Measurements from ENCODE around the gene THSD4.
"Not testable (repeated sequence)": the region's sequence is repeated elsewhere in the genome, so short reads cannot be mapped to it uniquely, and the experiment has no call there.

THSD4 gene

DNA sequence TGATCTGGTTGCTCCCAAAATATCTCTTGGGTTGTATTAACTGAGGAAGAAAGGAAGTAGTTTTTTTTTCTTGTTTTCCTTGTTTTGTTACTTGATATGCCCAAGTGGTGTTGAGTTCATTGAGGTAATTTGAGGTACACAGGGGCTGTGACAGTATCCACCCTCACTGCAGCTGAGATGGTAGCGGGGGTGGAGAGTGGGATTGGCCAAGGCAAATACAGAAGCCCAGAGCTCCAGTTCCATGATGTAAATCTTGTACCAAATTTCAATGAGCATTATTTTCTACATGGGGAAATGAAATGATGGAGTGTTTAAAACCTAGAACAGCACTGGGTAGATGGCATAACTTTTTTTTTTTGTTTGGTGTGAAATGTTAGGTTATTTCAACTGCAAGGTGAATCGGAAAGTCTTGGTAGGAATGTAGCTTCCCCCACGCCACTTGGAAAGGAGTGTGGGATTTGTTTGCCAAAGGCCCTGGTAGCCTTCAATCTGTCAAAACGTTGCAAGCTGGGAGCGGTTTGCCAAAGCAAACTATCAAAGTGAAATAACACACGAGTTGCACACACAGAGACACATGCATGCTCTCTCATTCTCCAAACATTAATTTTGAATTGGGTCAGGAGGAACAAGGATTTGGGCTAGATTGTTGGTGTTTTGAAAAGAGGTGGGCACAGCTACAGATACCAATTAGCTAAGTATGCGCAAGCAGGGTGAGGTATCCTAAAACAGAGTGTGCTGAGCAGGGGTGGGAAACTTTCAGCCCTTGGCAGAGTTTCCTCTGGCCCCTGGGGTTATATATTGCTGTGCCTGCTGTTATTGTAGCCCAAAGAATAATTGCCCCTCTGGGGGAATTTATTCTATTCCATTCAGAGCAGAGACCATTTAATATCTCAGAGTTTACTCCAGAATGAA, 34.6 kb downstream of the THSD4 start:
- DNase-seq (ENCODE audit: low read depth in 2 of 2) = no peak

DNA sequence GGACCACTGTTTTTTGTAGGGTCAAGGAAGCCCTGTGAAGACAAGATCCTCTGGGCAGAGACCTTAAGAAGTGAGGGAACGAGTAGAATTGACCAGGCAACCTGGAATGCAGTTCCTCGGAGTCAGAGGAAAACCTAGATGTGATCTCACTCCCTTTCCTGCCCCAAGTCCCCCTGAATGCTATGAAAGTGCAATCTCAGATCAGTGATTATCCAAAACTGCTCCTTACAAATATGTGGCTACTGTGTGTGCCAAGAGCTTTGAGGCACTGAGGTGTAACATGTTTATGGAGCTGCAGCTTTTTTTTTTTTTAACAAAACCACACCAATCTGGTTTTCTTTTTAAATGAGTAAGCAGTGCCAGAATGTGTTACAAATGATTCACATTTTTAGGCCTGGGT, 35.8 kb downstream of the THSD4 start:
- DNase-seq (ENCODE audit: low read depth in 2 of 2) = no peak

DNA sequence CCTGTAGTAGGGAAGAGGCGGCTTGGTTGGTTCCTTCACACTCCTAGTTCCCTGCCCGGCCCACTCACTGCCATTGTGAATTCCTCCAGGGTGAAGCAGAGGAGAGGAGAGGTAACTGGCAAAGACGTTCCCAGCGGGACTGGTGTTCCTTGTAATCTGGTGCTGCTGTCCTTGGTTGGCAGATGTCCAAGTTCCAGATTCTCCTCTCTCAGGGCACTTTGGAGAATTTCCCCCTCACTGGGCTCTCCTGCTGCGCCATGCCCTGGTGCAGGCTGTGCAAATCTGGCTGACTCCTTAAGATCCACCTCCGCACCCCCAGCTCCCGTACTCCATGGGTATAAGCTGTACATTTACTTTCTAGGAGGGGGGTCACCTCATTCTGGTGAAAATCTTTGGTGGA, 37.3 kb downstream of the THSD4 start:
- no peak for DNase-seq (ENCODE audit: low read depth in 2 of 2)

DNA sequence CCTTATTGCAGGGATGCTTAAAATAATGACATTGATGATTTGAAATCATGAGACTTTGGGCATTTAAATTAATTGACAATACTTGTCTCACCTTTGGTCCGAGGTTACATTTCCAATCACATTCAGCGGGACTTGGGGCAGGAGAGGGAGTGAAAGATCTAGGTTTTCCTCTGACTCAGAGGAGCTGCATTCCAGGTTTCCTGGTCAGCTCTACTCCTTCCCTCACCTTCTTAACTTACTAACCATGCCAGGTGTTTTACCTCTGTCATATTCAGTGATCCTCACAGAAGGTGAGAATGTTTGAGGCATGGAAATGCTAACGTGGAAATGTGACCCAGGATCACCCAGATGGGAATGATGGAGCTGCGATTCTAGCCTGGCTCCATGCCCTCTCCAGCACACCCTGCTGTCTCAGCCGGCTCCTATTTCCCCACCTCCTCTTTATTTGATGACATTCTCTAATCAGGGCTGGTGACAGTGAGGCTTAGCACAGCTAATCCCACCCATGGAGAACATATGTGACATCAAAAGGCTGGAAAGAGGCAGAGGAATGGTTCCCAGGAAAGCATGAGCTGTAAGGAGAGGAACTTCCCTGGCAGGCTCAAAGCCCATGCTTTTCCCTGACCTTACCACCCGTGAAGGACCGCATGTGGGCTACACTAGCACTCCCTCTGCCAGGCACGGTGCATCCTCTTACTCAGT, 38.7 kb downstream of the THSD4 start:
- no peak for DNase-seq (ENCODE audit: low read depth in 2 of 2)

DNA sequence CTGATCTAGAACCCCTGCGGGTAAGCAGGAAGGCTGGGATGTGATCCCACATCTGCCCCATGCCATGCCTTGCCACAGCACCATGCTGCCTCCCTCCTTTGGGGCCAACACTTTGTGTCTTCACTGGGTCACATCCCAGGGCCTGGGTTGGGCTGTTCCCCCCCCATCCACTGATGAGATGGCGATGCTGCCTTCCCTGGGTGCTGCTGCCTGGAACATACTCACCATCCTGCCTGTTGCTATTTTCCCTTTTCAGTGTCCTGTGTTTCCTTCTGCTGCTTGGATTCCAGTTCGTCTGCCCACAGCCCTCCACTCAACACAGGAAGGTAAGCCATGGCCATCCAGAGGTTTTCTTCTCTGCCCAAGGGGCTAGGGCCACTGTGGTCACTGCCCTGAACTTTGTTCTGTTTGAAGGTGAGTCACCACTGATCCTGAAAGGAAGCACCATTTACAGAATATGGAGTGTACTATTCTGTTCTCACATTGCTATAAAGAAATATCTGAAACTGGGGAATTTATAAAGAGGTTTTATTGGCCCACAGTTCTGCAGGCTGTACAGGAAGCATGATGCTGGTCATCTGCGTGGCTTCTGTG, 39.4 kb downstream of the THSD4 start:
- DNase-seq (ENCODE audit: low read depth in 2 of 2) = no peak

DNA sequence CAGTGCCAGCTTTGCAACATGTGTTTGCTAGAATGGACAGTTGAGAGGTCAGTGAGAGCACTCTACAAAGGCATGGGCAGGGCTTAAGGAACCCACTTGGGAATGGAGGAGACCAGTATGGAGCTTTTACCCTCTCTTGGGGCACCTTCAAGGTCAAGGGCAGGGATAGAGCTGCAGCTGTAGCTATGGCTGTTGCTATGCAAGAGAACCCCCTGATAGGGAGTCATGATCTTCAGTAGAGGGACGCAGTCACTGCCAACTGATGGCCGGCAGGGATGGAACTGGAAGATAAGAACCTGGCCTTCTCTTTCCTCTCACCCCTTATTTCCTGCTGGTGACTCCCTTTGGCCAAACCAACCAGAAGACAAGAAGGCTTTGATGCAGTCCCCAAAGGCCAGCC, 40.3 kb downstream of the THSD4 start:
- no peak for DNase-seq (ENCODE audit: low read depth in 2 of 2)

DNA sequence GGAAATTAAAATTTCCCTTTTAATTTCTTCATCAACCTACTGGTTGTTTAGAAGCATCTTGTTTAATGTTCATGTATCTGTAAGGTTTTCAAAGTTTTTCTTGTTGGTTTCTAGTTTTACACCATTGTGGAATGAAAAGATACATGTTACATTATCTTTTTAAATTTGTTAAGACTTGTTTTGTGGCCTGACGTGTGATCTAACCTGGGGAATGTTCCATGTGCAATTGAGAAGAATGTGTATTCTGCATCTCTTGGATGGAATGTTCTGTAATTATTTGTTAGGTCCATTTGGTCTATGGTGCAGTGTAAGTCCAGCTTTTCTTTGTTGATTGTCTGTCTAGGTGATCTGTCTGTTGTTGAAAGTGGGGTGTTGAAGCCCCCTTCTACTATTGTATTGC, 45.7 kb downstream of the THSD4 start:
- DNase-seq (ENCODE audit: low read depth in 2 of 2) = no peak

DNA sequence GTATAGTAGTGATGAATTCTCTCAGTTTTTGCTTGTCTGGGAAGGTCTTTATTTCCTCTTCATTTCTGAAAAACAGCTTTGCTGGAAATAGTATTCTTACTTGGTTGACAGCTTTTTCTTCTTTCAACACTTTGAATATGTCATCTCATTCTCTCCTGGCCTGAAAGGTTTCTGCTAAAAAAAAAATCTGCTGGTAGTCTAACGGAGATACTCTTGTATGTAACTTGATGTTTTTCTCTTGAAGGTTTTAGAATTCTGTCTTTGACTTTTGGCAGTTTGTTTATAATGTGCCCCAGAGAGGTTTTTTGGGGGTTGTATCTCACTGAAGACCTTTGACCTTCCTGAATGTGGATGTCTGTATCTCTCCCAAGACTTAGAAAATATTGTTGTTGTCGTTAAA, 47.0 kb downstream of the THSD4 start:
- no peak for DNase-seq (ENCODE audit: low read depth in 2 of 2)

DNA sequence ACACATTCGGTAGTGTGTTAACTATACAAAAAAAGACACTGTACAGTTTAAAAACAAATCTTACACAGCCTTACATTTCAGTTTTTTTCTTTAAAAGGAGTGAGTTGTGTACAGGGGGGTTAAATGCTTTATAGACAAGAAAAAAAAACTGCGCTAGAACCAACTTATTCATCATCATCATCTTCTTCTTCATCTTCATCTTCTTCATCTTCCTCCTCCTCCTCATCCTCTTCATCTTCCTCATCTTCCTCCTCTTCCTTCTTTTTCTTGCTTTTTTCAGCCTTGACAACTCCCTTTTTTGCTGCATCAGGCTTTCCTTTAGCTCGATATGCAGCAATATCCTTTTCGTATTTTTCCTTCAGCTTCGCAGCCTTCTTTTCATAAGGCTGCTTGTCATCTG, 49.3 kb downstream of the THSD4 start:
- not testable (repeated sequence) for DNase-seq (ENCODE audit: low read depth in 2 of 2)

DNA sequence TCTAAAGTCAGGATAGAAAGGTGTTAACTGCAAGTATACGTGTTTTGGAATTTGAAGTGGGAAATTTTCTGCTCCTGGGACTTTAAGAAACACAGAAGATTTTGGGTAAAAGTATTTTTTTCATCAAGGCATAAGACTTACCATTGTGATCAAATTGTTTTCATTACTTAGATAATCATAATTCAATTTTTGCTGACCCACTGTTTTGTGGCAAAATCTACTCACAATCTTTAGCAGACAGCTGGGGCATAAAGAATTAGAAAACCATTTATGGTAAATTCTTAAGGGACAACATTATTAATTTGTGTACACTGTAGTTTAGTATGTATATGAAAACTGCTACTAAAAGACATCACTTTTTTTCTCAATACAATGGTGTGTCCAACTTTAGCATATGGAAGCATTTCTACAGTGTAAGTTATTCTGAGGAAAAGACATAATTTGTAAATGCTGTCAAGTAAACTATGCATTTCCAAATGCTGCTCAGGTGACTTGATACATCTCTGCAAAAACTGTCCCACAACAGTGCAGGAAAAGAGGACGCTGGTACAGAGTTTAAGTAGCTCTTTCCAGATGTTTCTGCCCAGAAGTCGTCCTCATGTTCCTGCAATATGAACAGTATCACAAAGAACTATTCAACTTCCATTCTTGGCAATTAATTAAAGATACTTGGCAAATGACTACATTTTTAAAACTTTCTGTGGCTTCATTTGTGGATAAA, 52.3 kb downstream of the THSD4 start:
- DNase-seq (ENCODE audit: low read depth in 2 of 2) = no peak

DNA sequence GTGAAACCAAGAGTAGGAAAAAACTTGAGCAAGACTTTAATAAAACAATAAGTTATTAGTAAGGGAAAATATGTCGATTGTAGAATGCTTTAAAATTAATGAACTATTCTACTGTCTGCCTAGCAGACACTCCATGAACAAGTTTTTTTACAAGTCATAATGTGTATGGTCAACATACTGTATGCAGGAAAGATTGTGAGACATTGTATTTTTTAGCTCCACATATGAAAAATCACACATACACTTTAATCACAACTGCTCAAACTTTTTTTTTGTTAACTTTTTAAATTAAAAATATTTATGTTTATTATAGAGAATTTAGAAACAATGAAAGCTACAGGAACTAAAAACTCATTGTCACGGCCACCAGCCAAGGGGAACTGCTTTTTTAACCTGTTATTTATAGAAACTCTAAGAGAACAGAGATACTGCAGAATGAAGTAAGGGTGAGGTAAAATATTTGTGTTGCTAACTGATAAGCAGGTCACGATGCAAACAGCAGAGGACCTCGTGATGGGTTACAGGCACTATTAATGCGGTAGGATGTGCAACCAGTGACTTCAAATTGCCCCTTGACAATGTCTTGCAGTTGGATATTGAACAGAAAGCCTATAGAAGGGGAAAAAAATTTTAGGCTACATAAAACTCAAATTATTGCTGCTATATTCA, 53.0 kb downstream of the THSD4 start:
- no peak for DNase-seq (ENCODE audit: low read depth in 2 of 2)

DNA sequence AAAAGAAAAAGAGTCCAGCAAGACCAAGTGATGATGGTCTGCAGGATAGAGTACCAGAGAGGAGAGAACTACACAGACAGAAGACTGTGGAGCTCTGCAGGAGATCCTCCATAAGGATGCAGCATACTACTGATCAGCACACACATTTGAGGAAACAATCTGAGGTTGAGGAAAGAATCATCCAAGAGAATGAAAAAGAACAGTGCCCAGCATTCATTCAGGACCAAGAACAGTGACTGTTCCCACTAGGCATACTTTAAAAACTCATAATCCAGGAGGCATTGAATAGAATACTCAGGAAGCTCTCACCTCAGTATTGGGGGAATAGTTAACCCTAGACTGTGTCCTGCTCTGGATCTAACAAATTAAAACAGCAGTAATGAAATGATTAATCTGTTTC, 54.9 kb downstream of the THSD4 start:
- DNase-seq (ENCODE audit: low read depth in 2 of 2) = no peak

DNA sequence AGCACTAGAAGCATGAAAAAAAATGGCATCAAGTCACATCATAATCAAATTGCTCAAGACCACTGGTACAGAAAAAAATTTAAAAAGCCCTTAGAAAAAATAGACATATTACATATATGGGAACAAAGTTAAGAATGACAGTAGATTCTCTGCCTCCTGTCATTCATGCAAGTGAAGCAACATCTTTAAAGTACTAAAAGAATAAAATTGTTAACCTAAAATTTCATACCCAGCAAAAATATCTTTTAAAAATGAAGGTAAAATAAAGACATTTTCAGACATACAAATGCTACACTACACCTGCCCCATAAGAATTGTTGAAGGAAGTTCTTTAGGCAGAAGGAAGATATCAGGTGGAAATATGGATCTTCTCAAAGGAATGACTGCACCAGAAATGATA, 55.9 kb downstream of the THSD4 start:
- DNase-seq (ENCODE audit: low read depth in 2 of 2) = no peak

DNA sequence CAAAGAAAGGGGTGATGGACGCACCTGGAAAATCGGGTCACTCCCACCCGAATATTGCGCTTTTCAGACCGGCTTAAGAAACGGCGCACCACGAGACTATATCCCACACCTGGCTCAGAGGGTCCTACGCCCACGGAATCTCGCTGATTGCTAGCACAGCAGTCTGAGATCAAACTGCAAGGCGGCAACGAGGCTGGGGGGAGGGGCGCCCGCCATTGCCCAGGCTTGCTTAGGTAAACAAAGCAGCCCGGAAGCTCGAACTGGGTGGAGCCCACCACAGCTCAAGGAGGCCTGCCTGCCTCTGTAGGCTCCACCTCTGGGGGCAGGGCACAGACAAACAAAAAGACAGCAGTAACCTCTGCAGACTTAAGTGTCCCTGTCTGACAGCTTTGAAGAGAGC, 59.1 kb downstream of the THSD4 start:
- not testable (repeated sequence) for DNase-seq (ENCODE audit: low read depth in 2 of 2)

DNA sequence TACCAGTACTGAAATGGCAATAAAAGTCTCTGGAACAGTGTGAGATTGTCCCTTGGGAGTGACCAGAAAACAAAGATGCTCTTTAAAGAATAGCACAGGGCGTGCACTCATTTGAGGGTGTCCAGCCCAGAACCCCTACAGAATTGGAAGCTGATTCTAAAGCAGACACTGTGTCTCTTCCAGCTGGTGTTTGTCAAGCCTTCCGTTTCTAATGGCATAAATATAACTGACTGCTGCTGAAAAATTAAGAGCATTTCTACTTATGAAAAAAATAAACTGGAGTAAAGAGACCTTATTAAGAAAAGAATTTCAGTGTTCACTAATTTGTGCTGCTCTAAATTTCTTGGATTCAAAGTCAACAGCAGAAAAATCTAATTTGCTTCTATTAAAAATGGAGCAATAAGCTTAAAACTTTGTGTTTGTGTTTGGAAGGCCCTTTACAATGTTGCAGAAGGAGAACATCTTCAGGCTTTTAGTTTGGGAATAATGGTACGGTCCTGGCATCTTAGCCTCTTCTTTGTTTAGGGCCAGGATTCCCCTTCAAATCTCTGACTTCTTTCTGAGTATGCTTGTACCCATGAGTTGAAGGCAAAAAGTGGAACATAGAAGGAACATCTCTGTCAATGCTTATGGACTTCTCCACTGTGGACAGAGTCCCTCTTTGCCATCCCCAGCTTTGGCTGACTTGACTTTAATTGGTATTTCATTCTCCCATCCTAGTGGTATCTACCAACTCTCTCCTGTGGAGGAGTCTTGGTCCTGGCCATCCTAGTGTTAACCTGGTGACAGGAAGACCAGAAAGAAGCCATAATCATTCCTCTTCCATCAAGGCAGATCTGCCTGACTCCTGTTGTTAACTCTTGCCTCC, 65.9 kb downstream of the THSD4 start:
- DNase-seq (ENCODE audit: low read depth in 2 of 2) = no peak

DNA sequence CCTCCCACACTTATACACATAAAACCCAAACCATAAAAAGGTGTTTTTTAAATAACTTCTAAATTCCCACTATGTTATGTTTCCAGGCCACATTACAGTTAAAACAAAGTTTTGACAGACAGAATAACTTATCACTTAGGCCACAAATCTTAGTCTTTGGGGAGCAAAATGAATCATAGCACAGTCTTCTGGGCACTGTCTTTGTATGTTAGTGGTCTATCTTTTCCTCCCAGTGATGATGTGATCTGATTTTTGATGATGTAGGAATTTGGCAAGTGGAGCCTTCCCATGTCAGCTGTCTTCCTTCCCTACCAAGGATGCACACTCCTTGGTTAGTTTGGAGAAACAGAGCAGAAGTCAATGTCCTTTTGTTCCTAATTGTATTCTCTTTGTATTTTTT, 67.3 kb downstream of the THSD4 start:
- DNase-seq (ENCODE audit: low read depth in 2 of 2) = no peak

DNA sequence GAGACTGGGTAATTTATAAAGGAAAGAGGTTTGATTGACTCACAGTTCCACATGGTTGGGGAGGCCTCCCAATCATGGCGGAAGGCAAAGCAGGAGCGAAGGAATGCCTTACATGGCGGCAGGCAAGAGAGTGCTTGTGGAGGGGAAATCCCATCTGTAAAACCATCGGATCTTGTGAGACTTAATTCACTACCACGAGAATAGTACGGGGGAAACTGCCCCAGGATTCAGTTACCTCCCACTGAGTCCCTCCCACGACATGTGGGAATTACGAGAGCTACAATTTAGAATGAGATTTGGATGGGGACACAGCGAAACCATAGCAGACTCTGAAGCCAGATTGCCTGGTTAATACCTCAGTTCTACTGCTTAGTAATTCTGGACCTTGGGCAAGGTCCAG, 67.8 kb downstream of the THSD4 start:
- DNase-seq (ENCODE audit: low read depth in 2 of 2) = no peak

DNA sequence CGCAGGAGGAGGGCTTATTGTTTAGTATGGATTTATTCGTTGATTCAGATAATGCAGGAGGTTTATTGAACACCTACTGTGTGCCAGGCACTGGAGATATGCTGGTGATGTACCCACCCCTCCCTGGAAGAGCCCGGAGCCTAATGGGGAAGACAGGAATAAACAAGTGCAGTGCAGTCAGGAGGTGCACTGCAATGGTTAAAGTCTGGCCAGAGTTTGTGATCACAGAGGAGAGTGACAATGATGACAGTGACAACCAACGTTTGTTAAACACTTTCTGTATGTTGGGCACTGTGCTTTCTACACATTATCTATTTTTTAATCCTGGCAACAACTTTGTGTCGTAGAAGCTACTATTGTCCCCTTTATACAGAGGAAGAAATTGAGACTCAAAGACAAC, 70.4 kb downstream of the THSD4 start:
- DNase-seq (ENCODE audit: low read depth in 2 of 2) = no peak

DNA sequence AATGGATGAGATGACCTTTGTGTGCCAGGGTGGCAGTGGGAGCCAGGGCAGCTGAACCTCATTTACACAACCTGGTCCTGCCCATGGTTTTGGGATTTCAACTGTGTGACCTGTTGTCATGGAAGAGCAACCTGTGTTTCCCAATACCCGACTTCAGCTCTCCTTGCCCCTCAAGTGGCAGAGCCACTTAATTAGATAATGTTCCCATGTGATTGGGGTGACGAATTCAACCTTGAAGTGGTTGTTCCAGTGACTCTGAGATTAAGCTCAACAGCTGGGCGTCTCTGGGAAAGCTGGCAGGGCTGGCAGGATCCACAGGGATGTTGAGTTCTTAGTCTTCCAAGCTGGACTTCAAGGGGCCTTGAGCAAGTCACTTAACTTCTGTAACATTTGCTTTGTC, 71.0 kb downstream of the THSD4 start:
- no peak for DNase-seq (ENCODE audit: low read depth in 2 of 2)

DNA sequence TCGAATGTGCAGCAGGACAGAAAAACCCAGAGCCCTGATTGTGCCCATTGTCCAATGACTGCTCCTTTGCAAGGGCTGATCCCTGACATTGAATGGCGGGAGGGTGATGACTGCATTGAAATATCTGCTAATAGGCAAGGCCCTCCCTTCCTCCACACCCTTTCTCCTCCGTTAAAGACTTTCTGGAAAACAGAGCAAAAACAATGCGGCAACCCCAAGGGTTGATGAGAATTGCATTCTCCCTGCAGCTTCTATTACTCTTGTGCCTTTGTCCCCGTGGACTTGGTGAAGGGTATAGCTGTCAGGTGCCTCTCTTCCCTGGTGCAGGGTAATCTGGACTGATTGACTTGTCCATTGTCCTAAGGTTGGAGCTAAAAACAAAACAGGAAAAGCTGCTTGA, 71.8 kb downstream of the THSD4 start:
- no peak for DNase-seq (ENCODE audit: low read depth in 2 of 2)

DNA sequence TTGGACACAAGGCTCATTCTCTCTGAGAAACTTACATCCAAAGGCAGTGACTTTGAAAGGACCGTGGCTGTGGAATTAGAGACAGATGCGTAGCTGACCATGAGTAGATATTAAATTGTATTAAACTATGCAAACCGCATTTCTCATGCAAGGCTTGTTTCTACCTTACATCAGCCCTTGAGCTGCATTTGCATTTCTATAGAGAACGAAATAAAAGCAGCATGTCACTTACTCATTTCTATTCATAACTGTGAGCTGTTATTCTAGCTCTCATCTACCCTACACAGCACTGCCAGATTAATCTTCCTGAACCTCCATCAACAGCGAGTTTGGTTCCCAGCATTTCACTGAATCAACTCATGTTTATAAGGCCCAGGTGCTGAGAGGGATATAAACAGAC, 72.3 kb downstream of the THSD4 start:
- DNase-seq (ENCODE audit: low read depth in 2 of 2) = no peak
